AML-193 (cell line): ENCODE measurements around the gene SH2D4B.

Experiments
- DNase-seq, 2 experiments: peaks; one replicate each; lab custom pipeline; 2025; lab: John Stamatoyannopoulos, UW

The SH2D4B gene

DNA sequence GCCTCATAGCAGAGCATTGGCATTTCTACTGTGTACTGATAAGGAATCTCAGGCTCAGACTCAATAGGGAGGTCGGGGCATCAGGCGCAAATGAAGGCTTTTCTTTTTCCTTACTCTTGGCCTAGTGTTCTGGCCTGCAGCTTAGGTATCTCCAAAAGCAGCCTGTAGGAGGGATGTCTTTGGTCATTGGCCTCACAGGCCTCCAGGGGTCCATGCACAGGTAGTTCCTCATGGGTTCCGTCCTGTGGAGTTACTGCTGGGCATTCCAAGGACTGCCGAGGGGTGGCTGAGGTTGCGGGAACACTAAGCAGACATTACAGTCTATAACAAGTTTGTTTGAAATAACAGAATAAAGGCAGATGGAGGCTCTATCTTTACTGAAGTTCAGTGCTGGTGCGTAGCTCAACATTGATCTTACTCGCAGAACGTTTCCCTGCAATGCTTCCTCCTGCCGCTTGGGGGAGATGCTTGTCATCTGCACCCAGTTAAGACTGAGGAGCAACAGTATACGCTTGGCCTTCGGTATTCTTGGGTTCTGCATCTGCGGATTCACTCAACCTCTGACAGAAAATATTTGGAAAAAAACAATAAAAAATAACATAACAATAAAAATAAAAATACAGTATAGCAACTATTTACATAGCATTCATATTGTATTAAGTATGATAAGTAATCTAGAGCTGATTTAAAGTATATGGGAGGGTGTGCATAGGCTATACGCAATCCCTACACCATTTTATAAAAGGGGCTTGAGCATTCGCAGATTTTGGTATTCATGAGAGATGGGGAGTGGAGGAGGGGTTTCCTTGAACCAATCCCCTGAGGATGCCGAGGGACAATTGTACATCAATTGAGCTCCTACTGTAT, 58.9 kb downstream of the SH2D4B start:
- DNase-seq: peak; percentile 39 to 44

DNA sequence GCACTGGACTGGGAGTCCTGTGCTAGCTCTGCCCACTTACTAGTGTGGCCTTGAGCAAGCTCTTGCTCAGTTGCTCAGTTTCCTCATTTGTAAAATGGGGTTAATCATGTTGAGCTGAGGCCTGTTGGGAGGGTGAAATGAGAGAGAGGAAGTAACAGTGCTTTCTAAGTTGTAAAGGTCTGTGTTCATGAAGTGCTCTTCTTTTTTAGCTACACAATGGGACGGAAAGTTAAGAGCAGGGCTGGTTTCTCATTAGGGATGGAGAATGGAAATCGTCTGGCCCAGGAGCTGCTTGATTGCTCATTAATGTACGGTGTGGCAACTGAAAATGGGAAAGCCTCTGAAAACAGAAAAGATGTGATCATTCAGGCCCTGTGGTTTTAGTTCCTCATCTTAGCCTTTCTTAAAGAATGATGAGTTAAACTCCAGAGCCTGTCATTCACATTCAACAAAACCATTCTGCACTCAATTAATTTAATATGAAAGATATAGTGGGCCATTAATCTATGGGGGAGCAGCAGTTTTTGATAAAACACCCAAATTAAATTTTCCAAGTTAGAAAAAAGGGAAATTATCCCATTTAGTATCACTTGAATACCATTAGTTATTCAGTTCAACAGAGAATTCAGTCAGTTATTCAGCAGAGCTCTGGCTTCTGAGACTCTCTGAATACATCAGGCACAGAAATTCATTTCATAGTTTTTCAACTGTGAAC, 60.5 kb downstream of the SH2D4B start:
- DNase-seq: peak; percentile 37 to 58

DNA sequence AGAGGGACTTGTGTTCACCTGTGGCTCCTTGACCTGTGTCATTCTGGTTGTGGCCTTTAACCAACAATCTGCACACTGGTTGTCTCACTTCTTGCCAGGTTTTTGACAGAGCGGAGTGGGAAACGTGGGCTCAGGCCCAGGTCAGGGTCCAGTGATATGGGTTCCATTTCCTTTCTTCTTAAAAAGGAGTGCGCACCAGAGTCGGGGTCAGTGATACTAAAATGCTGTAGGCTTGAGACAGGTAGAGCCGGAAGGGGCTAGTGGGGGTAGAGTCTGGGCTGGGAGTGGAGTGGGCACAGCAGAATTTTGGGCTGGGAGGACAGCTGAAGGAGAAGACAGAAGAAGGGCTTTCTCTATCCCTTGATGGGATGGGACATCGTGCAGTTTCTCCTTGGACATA, 61.2 kb downstream of the SH2D4B start:
- no peak for DNase-seq

- DNase-seq: peak; percentile 35 to 58
Measured at GRCh38 chr10:80599424-80599847, 61.7 kb downstream of the SH2D4B start.

DNA sequence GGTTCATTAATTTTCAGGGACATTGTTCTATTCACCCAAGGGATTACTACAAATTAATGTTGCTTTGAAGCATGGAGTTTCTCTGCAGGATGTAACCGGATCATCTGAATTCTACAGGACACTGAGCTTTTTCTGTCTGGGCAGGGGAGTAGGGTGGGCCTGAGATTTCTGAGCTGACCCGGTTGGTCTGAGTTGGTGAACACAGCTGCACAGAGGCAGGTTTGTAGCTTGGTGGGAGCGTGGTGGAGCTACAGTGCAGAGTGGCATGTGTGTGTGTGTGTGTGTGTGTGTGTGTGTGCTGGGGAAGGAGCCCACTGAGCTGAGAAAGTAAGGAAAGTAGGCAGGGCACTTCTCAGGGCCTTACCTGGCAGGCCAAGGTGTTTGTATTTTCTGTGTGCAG, 62.6 kb downstream of the SH2D4B start:
- no peak for DNase-seq

GRCh38 chr10:80602881-80603280, 65.2 kb downstream of the SH2D4B start:
- DNase-seq: no peak

GRCh38 chr10:80603516-80603915, 65.8 kb downstream of the SH2D4B start:
- DNase-seq: no peak

DNA sequence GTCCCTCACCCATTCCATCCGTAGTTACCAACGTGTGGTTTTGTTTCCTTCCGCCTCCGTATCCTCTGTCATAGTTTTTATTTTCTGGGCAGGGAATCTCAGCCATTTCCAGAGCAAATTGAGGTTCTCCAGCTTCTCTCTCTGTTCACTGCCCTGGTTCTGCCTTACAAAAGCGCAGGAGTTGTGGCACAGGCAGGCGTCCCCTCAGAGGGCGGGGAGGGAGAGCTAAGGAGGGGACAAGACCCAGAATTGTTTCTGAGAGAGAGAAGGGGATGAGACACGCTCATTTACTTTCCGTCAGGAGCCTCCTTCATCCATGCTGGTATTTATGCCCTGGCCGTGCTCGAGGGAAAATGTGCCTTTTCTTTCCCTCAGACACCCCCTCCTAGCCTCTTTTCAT, 71.0 kb downstream of the SH2D4B start:
- no peak for DNase-seq

DNA sequence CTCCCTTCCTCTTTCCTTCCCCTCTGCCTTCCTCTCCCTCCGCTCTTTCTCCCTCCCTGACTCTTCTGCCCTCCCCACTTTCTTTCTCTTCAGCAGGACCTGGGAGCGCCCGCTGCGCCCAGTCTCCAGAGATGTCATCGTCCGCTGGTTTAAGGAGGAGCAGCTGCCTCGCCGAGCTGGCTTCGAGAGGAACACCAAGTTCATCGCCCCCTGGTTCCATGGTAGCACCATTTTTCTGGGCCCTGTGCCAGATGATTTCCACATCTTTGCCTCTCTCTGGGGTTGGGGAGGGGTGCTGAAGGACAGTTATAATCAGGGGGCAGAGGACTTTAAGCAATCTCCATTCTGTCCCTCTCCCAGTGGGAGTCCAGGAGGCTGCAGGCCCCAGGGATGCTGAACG, 71.6 kb downstream of the SH2D4B start:
- no peak for DNase-seq

DNA sequence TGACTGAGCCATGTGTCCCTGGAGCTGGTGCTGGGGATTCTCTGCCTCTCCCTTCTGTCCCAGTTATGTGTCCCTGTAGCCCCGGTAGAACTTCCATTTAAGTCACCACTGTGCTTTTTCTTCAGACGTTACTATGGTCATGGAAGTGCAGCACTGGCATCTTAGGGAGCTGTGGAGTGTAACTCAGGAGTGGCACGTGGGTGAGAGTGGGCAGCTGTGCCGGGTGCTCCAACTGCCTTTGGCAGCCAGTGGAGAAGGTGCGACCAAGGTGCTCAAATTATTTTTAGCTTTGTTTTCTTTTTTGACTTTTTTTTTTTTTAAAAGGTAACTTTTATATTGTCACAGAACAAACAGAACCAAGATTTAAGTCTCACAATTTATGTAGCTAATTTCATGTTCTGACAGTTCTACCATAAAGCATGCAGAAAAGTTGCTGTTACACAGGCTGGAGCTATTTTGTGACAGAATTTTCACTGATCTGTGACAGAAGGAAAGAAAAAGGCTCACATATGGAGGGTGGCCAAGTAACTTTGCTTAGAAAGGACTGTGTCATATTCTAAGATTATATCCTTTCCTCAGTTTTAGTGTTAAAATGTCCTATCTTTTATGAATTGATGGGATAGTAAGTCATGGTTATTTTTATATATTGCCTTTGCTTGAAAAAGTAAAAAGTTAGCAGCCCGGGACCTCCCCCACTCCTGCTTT, 73.9 kb downstream of the SH2D4B start:
- no peak for DNase-seq

- DNase-seq: no peak
Measured at GRCh38 chr10:80612261-80612660, 74.6 kb downstream of the SH2D4B start.

DNA sequence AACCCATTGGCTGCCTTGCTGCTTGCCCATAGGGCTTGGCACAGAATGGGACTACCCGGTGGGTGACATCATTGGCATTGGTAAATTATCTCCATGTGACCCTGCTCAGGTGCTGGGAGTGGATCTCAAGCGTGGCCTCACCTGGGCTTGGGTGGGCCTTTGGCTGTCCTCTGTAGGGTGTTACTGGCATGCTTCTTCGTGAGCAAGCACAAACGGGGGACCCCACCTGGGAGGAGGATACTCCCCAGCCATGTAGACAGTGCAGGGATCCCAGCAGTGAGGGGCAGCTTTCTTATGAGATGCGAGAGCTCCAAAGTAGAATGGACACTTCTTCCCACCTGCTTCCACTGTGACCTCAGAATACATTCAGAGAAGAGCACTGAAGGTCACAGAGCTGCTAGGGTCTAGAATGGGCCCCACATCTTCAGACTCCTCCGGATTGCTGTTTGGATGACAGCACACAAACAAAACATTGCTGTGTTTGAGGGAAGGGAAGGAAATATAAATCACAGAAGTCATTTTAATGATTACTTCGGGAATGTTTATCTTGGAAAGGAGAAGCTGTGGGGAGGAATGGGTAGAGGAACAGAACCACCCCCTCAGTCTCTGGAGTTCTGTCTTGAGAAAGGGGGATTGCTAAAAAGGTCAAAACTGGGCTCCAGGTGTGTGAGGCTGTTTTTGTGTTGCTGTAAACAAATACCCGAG, 75.9 kb downstream of the SH2D4B start:
- no peak for DNase-seq

DNA sequence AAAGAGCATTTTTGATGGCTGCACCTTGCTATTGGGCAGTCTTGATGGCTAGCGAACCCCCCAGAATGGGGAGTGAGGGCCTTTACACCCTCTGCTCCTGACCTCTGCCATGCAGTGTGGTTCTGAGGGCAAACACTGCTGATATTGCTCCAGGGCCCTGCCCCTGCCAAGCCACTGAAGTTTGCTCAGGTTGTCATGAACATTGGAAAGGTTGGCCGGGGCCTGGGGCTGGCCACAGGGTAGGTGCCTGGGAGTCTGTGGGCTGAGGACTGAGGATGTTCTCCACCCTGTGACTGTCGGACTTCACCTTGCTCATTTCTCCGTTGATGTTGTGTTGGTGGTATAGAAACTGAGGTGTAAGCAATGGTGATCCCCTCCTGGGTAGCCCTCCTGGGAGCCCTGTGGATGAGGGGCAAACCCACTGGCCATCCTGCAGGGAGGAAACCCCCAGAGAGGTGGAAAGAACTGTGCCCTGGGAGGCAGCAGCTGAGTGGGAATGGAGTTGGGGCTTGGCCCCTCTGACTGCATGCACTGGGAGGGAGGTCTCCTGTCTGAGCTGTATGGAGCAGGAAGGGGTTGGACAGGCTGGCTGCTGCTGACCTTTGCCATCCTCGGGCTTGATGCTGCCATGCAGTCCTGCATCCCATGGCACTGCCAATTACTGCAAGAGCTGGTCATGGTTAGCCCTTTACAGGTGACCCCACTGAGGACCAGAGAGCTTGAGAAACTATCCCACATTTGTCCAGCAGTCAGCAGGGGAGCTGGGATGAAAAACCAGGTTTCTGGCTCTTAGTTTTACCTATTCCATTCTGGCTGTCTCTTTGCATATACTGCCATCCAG, 77.1 kb downstream of the SH2D4B start:
- no peak for DNase-seq

DNA sequence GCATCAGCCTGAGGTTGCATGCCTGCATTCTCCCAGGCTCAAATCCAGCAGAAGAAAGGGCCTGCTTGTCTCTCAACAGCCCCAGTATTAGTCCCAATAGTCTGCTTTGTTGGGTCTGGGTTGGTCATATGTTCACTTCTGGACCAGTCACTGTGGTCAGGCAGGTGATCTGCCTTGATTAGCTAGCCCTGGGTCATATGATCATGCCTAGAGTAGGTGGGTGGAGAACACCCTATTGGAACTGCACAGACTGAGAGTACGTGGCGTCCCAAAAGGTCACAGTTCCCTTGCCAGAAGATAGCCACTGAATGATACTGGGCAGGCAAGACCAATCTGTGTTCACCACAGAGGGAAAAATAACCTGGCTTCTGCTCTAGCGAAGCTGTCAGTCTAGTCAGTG, 80.1 kb downstream of the SH2D4B start:
- DNase-seq: no peak

DNA sequence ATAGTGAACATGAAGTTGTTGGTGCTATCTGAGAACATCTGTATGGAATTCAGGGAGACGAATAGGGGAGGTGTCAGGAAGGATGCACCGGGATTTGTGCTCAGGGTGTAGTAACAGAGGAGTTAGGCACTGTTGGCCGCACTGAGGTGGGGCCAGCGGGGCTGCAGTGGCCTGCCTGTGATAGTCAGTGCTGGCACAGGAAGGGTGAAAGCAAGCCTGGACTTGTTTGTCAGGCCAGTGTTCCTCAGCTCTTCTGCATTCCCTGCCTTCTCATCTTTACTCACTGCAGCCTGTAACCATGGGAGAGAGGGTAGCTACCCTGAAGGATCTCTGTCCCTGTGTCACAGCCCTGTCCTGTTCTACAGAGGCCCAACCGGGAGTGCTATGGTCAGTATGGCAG, 81.3 kb downstream of the SH2D4B start:
- DNase-seq: no peak

DNA sequence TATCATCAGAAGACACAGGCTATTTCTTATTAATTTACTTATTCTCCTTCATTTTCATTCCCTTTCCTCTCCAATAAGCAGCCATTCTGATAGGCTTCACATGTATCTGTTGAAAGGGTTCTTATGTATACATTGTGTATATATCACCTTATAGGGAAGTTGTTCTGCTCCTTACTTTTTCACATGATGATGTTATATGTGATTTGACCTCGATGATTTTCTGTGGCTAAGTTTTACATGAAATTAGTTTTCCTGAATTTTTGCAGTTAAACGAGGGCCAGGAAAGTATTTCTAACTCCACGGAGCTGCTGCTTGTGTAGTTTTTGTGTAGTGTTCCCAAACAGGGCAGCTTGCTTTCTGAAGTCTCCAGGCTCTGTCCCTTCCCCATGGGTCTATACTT, 84.5 kb downstream of the SH2D4B start:
- no peak for DNase-seq

DNA sequence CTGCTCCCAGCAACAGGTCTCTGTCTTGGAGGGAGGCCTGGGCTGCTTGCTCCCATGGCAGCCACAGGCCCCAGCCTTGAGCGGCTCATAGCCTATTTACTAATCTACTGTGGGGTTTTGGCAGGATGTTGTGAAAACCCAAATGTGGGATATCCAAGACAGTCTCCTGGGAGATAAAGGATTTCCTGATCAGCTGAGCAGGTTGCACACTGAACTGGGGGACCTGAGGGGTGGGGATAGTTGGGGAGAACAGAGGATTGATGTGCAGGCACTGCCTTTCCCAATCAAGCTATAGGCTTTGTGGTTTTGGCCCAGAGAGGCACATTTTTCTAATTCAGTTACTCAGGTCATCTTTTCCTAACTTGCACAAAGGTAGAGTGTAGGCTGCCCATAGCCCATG, 92.6 kb downstream of the SH2D4B start:
- DNase-seq: no peak

- no peak for DNase-seq
Measured at GRCh38 chr10:80632742-80633141, 95.0 kb downstream of the SH2D4B start.

DNA sequence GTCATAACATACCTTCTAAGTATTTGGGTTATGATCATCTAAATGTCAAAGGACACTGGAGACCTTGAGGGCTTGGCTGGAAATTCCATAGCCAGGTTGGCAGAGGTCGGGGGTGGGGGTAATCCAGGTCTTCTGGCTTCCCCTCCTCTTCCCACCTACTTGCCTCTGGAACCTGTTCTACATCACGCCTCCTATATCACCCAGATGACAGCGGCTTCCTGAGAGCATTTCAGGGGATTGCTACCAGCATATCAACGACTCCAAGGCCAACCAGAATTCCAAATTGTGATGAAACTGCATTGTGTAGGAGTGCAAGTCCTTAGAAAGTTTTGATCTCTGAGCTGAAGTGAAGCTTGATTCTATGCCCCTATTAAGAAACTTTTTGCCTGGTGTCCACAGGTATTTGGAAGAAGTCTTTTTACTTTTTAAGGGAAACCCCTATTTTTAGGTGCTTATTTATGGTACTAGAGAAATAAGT, 95.7 kb downstream of the SH2D4B start:
- no peak for DNase-seq

GRCh38 chr10:80633910-80634309, 96.2 kb downstream of the SH2D4B start:
- no peak for DNase-seq

- DNase-seq: no peak
Measured at GRCh38 chr10:80642661-80643060, 105.0 kb downstream of the SH2D4B start.
